ENCODE measurements around the gene EP400.

Gene EP400

DNA sequence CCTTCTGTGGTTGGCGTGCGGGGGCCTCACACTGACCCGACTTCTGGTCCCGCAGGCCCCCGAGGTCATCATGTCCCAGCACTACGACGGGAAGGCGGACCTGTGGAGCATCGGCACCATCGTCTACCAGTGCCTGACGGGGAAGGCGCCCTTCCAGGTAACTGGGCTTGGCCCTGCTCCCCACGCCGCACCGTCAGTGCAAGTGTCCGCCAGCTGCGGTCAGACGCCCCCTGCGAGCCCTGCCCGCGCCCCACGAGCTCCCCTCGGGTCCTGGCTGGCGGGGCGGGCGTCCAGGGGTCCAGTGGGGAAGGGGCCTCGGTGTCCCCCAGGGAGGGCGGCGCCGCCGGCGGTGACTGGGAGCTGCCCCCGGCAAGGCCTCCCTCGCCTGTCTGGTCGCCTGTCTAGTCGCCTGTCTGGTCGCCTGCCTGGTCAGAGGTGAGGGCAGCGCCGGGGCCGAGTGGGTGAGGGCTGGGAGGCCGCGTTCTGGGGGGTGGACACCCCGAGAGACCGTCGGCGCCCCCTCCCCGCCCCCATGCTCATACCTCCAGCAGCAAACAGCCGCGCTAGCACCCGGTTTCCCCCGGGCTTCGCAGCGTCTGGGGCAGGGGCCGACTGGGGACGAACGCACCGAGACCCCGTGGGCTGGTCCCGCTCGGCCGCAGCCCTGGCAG, 40.5 kb upstream of the EP400 start:
- TF ChIP-seq, protein P1, sequence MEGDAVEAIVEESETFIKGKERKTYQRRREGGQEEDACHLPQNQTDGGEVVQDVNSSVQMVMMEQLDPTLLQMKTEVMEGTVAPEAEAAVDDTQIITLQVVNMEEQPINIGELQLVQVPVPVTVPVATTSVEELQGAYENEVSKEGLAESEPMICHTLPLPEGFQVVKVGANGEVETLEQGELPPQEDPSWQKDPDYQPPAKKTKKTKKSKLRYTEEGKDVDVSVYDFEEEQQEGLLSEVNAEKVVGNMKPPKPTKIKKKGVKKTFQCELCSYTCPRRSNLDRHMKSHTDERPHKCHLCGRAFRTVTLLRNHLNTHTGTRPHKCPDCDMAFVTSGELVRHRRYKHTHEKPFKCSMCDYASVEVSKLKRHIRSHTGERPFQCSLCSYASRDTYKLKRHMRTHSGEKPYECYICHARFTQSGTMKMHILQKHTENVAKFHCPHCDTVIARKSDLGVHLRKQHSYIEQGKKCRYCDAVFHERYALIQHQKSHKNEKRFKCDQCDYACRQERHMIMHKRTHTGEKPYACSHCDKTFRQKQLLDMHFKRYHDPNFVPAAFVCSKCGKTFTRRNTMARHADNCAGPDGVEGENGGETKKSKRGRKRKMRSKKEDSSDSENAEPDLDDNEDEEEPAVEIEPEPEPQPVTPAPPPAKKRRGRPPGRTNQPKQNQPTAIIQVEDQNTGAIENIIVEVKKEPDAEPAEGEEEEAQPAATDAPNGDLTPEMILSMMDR (IDR thresholded peaks at IDR 0.05; ENCODE audit: insufficient read depth, low read depth, low read length, missing control alignments), result no peak
- no peak overlapping the region for H3K4me3 ChIP-seq (ENCODE audit: low read depth, low read length)
- DNase-seq (ENCODE audit: low read depth), result no peak

DNA sequence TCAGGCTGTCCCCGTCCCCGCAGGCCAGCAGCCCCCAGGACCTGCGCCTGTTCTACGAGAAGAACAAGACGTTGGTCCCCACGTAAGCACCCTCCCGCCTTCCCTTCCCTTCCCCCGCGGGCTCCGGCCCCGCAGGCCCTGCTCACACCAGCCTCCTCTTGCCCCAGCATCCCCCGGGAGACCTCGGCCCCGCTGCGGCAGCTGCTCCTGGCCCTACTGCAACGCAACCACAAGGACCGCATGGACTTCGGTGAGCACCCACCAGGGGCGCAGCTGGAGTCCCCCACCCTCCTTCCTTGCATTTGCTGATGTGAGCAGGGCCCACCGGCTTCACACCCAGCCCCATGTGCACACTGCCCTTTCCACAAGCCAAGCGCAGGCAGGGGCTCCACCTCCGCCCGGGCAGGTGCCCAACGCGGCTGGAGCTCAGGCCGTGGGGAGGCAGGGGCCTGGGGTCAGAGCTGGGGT, 40.0 kb upstream of the EP400 start:
- TF ChIP-seq, protein P1 (IDR thresholded peaks at IDR 0.05; ENCODE audit: insufficient read depth, low read depth, low read length, missing control alignments), result no peak
- no peak overlapping the region for H3K4me3 ChIP-seq (ENCODE audit: low read depth, low read length)
- no peak for DNase-seq (ENCODE audit: low read depth)

DNA sequence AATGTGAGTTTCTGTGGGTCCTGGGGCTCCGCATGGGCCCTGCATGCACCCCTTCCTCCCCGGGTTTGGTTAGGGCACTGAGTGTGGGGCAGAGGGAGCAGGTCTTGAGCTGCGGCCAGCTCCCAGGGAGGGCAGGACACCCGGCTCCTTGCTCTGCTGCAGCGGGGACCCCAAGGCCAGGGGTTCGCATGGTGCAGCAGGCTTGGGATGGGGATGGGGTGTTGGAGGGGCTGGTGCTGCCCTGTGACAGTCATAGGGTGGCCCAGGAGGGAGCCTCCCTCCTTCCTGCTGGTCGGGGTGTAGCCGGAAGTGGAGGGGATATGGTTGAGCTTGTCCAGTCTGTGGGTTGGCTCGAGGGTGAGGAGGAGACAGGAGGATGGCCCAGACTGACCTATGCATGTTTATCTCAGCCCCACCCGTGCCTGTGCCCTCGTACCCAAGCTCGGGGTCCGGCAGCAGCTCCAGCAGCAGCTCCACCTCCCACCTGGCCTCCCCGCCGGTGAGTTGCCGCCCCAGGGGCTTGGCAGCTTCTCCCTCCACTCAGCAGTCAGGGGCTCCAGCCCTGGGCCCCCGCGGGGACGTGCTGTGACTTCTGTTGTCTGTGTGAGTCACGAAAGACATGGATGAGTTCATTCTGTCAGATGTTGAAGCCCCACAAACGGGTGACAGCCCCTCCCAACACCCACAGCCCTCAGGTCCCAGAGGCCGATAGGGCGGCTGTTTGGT, 39.3 kb upstream of the EP400 start:
- DNase-seq (ENCODE audit: low read depth), result no peak
- TF ChIP-seq, protein P1 (IDR thresholded peaks at IDR 0.05; ENCODE audit: insufficient read depth, low read depth, low read length, missing control alignments), result no peak

DNA sequence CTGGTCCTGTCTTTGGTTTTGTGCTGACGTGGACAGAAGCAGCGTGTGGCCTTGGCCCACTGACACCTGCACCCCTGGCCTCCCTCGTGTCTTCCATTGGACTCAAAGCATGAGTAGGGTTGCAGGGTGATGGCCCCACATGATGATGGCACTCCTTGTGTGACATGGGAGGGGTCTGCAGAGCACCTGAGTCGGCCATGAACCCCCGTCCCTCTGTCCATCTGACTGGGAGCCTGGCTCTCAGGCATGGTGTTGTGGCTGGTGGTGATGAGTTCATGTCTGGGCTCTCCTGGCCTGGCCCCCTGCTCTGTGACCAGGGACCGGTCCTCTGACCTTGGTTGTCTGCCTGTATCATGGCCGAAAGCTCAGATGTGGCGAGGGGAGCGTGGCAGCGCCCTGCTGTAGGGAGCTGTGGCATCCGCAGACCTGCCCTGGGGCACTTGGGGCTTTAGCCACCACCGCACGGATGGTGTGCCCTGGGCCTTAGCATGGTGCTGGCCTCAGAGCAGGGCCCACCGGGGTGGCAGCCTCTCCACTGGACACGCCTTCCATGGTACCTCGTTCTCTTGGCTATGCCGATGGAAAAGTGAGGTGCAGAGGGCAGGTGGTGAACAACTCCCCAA, 38.6 kb upstream of the EP400 start:
- no peak overlapping the region for H3K4me3 ChIP-seq (ENCODE audit: low read depth, low read length)
- TF ChIP-seq, protein P1 (IDR thresholded peaks at IDR 0.05; ENCODE audit: insufficient read depth, low read depth, low read length, missing control alignments), result no peak
- DNase-seq (ENCODE audit: low read depth), result no peak

More for the DNA sequence above, 39.3 kb upstream of the EP400 start:
- no peak overlapping the region for H3K4me3 ChIP-seq (ENCODE audit: low read depth, low read length)

DNA sequence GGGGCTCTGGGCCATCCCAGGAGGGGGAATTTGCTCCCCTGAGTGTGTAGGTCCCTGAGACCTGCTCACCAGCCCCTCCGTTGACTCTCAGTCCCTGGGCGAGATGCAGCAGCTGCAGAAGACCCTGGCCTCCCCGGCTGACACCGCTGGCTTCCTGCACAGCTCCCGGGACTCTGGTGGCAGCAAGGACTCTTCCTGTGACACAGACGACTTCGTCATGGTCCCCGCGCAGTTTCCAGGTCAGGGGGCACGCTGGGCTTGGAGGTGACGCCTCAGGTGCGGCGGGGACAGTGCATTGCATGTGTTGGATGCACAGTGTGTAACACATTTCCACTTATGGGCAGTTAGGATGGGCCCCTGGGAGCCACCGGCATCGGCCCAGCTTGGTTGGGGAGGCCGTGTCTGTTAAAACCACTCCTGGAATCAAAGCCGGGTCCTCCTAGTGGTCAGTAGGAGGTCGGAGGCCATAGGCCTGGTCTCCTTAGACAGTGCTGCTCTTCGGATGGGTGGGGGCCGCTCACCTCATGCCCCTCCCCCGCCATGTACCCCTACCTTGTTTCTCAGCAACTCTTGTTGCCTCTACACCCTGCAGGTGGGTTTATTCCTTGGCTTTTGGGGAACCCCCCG, 37.8 kb upstream of the EP400 start:
- DNase-seq (ENCODE audit: low read depth), result no peak
- H3K4me3 ChIP-seq (ENCODE audit: low read depth, low read length), result no peak overlapping the region
- TF ChIP-seq, protein P1 (IDR thresholded peaks at IDR 0.05; ENCODE audit: insufficient read depth, low read depth, low read length, missing control alignments), result no peak

DNA sequence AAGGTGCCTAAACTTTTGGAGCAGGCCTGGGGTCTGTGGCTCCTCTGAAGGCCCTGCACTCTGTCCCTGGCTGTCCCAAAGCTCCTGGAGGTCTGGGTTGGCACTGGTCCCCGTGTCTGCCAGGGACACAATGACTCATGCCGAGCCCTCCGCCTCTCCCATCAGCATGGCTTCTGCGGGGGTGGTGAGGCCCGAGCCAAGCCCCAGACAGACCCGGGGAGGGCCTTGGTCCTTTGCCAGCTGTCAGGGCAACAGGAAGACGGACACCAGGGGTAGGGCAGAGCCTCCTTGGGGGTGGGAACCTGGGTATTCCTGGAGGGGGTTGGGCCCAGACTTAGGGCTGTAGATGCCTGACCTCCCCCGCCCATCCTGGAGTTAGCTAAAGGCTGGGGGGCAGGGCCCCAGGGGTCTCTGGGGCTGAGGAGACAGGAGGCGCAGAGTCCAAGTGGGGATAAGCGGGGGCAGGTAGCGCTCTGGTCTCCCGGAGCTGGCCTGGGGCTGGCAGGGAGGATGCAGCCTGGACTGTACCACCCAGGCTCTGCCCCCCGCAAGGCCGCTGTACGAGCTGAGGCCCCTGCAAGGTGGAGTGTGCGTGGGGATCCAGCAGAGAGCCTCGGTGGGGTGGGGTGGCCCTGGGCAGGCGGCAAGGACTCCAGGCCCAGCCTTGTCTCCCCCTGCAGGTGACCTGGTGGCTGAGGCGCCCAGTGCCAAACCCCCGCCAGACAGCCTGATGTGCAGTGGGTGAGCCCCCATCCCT, 37.0 kb upstream of the EP400 start:
- no peak overlapping the region for H3K4me3 ChIP-seq (ENCODE audit: low read depth, low read length)
- DNase-seq (ENCODE audit: low read depth), result no peak
- TF ChIP-seq, protein P1 (IDR thresholded peaks at IDR 0.05; ENCODE audit: insufficient read depth, low read depth, low read length, missing control alignments), result no peak
